Activated CD8-positive, alpha-beta memory T cell treated with anti-CD3 and anti-CD28 coated beads, Interleukin-2, amount 50 U/mL, for 48 hours (primary cell): ENCODE measurements around the gene IQGAP2.
"Not testable (repeated sequence)": the region's sequence is repeated elsewhere in the genome, so short reads cannot be mapped to it uniquely, and the experiment has no call there.

Source experiments
- DNase-seq: peaks from one replicate; pipeline ENCODE4 v3.0.0-alpha.2; 2020

Gene IQGAP2

GRCh38 chr5:76517334-76517733 lies 114.2 kb downstream of the IQGAP2 start:
- no peak for DNase-seq

GRCh38 chr5:76518246-76518645 lies 115.2 kb downstream of the IQGAP2 start:
- not testable (repeated sequence) for DNase-seq

GRCh38 chr5:76521240-76521758 lies 118.2 kb downstream of the IQGAP2 start:
- DNase-seq, result no peak

- DNase-seq, result no peak
These were observed 119.2 kb downstream of the IQGAP2 start for GRCh38 chr5:76522103-76522935.

- no peak for DNase-seq
These were observed 121.2 kb downstream of the IQGAP2 start for GRCh38 chr5:76524101-76524835.

- DNase-seq, result no peak
These were observed 121.8 kb downstream of the IQGAP2 start for GRCh38 chr5:76524868-76525267.

GRCh38 chr5:76525956-76526355 lies 122.9 kb downstream of the IQGAP2 start:
- DNase-seq, result no peak

- DNase-seq, result no peak
These were observed 124.0 kb downstream of the IQGAP2 start for GRCh38 chr5:76526950-76527583.

- DNase-seq, result no peak
These were observed 124.6 kb downstream of the IQGAP2 start for GRCh38 chr5:76527685-76528161.

- no peak for DNase-seq
These were observed 125.7 kb downstream of the IQGAP2 start for GRCh38 chr5:76528547-76529331.

GRCh38 chr5:76529464-76530344 lies 126.6 kb downstream of the IQGAP2 start:
- DNase-seq, result no peak

GRCh38 chr5:76532052-76532451 lies 129.0 kb downstream of the IQGAP2 start:
- no peak for DNase-seq

- DNase-seq, result no peak
These were observed 129.9 kb downstream of the IQGAP2 start for GRCh38 chr5:76532973-76533372.

- DNase-seq, result no peak
These were observed 132.5 kb downstream of the IQGAP2 start for GRCh38 chr5:76535577-76535976.

GRCh38 chr5:76537073-76537543 lies 134.0 kb downstream of the IQGAP2 start:
- no peak for DNase-seq

- DNase-seq, result no peak
These were observed 139.2 kb downstream of the IQGAP2 start for GRCh38 chr5:76542241-76542640.

GRCh38 chr5:76542887-76543690 lies 140.0 kb downstream of the IQGAP2 start:
- peak; percentile 75 for DNase-seq

- DNase-seq, result peak; percentile 64
These were observed 141.3 kb downstream of the IQGAP2 start for GRCh38 chr5:76544268-76544926.

- DNase-seq, result no peak
These were observed 142.1 kb downstream of the IQGAP2 start for GRCh38 chr5:76545184-76545583.
